GM18502 (cell line): Measurements from ENCODE around the gene RAVER2.
"Not testable (repeated sequence)": the region's sequence is repeated elsewhere in the genome, so short reads cannot be mapped to it uniquely, and the experiment has no call there.

Experiments
- ATAC-seq: cut with Tn5 transposase; IDR thresholded peaks from one replicate; pipeline ENCODE4 v1.9.1; 2021; ENCODE audit warnings: mild to moderate bottlenecking; ENCODE audit not compliant: unreplicated experiment, poor library complexity

RAVER2 gene

GRCh38 chr1:64798872-64799271 lies 54.0 kb downstream of the RAVER2 start:
- ATAC-seq, result no peak

DNA sequence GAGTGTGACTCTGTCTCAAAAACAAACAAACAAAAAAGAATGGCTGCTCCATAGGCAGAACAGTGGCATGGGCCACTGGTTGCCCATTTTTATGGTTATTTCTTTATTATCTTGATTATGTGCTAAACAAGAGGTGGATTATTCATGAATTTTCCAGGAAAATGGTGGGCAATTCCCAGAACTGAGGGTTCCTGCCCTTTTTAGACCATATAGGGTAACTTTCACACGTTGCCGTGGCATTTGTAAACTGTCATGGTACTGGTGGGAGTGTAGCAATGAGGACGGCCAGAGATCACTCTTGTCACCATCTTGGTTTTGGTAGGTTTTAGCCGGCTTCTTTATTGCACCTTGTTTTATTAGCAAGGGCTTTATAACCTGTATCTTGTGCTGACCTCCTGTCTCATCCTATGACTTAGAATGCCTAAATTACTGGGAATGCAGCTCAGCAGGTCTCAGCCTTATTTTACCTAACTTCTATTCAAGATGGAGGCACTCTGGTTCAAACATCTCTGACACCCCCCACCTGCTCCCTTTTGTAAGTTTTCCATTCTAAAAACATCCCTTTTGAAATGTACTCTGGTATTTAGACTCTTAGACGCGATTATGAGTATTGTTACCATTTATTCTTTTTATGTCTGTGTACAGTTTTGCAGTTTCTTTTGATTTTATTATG lies 57.1 kb downstream of the RAVER2 start:
- ATAC-seq, result no peak

GRCh38 chr1:64809309-64809708 lies 64.4 kb downstream of the RAVER2 start:
- no peak for ATAC-seq

GRCh38 chr1:64810001-64810400 lies 65.1 kb downstream of the RAVER2 start:
- no peak for ATAC-seq

DNA sequence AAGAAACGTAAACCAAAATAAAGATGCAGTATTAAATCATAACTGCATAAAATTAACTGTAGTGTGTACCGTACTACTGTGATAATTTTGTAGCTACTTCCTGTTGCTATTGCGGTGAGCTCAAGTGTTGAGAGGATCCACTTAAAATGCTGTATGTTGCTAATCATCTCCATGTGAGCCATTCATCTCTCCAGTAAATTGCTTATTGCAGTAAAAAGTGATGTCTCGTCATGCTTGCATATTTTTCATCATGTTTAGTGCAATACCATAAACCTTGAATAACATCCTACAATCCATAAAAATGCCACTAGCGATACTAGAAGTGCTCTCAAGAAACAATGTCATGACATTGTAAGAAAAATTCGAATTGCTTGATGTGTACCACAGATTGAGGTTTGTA lies 66.3 kb downstream of the RAVER2 start:
- no peak for ATAC-seq

- ATAC-seq, result no peak
Observed at GRCh38 chr1:64814427-64814826, 69.6 kb downstream of the RAVER2 start.

GRCh38 chr1:64817364-64817763 lies 72.5 kb downstream of the RAVER2 start:
- ATAC-seq, result not testable (repeated sequence)

DNA sequence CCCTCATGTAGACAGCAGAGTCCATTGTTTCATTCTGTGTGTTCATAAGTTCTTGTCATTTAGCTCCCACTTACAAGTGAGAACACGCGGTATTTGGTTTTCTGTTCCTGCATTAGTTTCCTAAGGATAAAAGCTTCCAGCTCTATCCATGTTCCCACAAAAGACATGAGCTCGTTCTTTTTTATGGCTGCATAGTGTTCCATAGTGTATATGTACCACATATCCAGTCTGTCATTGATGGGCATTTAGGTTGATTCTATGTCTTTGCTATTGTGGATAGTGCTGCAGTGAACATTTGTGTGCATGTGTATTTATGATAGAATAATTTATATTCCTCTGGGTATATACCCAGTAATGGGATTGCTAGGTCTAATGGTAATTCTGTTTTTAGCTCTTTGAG lies 75.7 kb downstream of the RAVER2 start:
- ATAC-seq, result not testable (repeated sequence)

DNA sequence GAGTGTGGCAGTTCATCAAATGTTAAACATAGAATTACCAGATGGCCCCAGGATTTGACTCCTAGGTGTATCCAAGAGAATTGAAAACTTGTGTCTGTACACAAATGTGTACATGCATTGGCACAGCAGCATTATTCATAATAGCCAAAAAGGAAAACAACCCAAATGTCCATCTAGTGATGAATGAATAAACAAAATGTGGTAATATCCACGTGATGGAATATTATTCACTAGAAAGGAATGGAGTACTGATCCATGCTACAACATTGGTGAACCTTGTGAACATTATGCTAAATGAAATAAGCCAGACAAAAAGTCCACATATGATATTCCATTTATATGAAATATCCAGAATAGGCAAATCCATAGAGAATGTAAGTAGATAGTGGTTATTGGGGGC lies 77.7 kb downstream of the RAVER2 start:
- ATAC-seq, result no peak

DNA sequence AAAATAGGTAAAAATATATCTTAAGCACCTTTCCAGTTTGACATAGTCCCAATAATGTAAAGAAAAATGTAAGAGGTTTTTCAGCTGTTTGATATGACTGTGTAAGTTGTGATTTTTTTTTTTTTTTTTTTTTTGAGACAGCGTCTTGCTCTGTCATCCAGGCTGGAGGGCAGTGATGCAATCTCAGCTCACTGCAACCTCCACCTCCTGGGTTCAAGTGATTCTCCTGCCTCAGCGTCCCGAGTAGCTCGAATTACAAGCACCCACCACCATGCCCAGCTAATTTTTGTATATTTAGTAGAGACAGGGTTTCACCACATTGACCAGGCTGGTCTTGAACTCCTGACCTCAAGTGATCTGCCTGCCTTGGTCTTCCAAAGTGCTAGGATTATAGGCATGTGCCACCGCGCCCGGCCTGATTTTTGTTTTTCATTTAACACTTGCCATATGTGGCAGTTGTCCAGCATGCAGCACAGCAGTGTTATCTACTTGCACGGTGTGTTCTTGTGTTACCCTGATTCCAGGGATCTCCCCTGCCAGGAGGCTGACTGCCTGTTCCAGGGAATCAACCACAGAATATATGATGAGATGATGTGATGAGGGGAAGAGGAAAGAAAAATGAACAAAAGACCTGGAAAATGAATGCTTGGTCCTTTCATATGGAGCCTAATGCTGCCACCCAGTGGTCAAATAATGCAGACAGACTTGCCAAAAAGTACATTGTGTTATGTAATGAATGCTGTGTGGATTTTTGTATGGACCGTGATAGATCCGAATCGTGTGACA lies 79.0 kb downstream of the RAVER2 start:
- ATAC-seq, result peak; percentile 65

GRCh38 chr1:64826991-64827390 lies 82.1 kb downstream of the RAVER2 start:
- ATAC-seq, result no peak

DNA sequence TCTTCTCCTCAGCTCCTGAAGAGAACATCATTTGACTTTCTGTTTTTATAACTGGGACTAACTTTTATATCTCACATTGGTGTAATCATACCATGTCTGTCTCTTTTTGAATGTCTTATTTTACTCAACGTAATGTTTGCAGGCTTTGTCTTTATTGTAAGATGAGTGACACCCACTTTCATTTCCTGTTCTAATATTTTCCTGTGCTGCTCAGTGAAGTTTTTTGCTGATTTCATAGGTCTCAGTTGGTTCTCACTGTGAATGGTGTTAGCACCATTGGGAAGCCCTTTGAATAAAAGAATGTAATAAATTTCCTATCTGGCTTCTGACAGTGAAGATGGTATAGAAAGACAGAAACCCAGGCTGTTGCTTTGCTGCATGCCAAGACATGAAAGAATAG lies 84.0 kb downstream of the RAVER2 start:
- peak; percentile 61 for ATAC-seq

GRCh38 chr1:64829411-64830029 lies 84.6 kb downstream of the RAVER2 start:
- ATAC-seq, result no peak

DNA sequence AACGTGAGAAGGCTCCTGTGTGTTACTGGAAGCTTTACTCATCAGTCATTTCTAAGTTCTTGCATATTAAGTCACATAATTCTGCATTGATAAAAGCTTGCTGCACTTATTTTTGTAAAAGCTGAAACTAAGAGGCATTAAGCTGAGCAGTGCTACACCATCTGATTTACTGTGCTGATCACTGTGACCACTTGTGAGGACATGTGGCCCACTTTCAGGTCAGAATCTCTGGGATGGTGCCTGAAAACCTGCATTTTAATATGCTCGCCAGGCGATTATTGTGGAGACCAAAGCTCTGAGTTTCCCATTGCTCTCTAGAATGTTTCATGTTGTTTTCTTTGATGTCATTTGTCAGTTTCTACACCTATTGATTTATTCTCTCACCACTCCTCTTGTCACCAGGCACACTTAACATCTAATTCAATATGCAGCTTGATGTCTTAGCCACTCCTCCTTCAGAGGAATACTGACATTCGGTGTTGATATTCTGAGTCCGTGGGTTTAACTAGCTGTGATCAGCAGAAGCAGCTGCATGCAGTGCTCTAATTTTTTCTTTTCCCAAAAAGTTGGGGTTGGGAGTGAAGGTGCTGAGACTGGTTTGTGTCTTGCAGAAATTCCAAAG lies 85.3 kb downstream of the RAVER2 start:
- ATAC-seq, result no peak

GRCh38 chr1:64834734-64835133 lies 89.9 kb downstream of the RAVER2 start:
- no peak for ATAC-seq

DNA sequence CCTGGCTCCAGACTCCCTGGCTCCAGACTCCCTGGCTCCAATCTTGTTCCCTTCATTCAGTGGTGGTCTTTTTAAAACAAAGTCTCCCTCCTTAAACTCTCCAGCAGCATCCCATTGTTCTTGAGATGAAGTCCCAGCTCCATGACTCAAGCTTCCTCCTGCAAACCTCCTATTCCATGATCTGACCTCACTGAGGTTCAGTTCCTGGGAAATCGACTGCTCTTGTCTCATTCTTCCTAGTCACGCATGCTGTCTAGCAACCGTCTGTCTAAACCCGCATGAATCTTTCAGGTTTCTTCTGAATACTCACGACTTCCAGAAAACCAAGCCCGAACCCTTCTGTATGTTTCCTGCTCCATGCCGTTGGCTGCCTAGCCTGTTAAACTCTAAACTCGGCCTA lies 91.9 kb downstream of the RAVER2 start:
- no peak for ATAC-seq

GRCh38 chr1:64838486-64838885 lies 93.6 kb downstream of the RAVER2 start:
- no peak for ATAC-seq

DNA sequence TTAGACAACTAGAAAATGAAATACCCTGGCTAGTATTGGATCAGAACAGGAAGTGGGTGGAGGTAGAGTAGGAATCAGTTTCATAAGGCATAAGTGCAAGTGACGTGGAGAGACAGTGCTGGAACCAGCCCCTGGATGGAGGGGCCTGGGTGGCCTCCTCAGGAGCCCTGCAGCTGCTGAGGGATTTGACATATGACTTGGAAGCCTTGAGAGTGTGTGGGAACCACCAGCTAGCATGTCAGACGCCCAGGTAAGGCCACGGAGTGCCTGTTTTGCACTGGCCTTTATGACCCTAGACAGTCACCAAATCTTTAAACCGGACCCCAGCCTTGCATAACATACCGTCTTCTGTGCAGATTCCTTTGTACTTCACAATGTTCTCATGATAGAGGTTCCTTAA lies 94.4 kb downstream of the RAVER2 start:
- ATAC-seq, result no peak

- no peak for ATAC-seq
Observed at GRCh38 chr1:64839732-64840405, 95.0 kb downstream of the RAVER2 start.

DNA sequence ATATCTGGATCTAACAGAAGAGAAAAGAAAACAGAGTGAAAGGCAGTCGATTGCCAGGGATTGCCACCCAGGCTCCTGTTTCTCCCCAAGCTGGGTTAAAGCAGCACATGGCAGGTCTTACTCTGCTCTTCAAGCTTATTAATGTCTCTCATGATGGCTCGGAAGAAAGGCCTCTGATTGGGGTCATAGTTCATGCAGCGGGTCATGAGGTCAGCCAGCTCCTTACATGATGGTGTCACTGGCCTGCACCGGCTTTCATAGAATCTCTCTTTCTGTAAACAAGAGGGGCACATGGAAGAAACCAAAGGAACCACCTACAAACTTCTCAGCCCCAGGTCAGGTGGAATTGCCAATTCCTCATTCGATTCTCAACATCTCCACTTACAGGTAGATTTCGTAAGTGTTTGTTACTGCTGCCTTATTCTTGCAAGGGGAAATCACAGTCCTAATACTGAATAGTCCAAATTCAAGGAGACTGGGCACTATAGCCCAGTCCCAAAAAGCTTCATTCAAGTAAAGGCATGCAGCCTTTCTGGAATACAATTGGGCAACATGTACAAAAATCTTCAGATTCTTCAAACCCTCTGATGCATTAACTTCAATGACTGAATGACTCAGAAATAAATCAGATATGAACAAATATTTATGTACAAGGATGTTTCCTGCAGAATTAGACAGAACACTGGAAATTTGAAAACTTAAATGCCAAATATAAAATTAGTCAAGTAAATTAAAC lies 96.6 kb downstream of the RAVER2 start:
- no peak for ATAC-seq
